GM18868 (cell line): Measurements from ENCODE around the gene NEK5.

Experiments used
- ATAC-seq: cut with Tn5 transposase; IDR thresholded peaks from one replicate; pipeline ENCODE4 v1.9.1; 2021; ENCODE audit warnings: mild to moderate bottlenecking, moderate library complexity; ENCODE audit not compliant: unreplicated experiment

Gene NEK5

GRCh38 chr13:52016296-52016695, 112.6 kb downstream of the NEK5 start:
- no peak for ATAC-seq

GRCh38 chr13:52012512-52012836, 116.4 kb downstream of the NEK5 start:
- no peak for ATAC-seq

- peak; percentile 99 for ATAC-seq
Measured at GRCh38 chr13:52011632-52012511, 117.0 kb downstream of the NEK5 start, which contains the start of gene ALG11. TSS of gene ALG11 (plus strand) at chr13:52012398. CDS start at chr13:52012419, 21 bp downstream.

GRCh38 chr13:52010890-52011631, 117.8 kb downstream of the NEK5 start, which contains the start of gene ATP7B:
TSS of gene ATP7B (minus strand) at chr13:52011450. CDS start at chr13:52011337, 113 bp downstream.
- no peak for ATAC-seq

- ATAC-seq: no peak
Measured at GRCh38 chr13:52009946-52010345, 118.9 kb downstream of the NEK5 start.

GRCh38 chr13:52006523-52007245, 122.2 kb downstream of the NEK5 start:
- ATAC-seq: no peak

GRCh38 chr13:52005841-52006522, 122.9 kb downstream of the NEK5 start:
- no peak for ATAC-seq

GRCh38 chr13:52004511-52005170, 124.2 kb downstream of the NEK5 start:
- ATAC-seq: no peak

- no peak for ATAC-seq
Measured at GRCh38 chr13:52003541-52003940, 125.3 kb downstream of the NEK5 start.

- ATAC-seq: no peak
Measured at GRCh38 chr13:52002361-52002760, 126.5 kb downstream of the NEK5 start.

GRCh38 chr13:52001120-52001731, 127.6 kb downstream of the NEK5 start:
- ATAC-seq: peak; percentile 88

- ATAC-seq: no peak
Measured at GRCh38 chr13:51999921-52000320, 129.0 kb downstream of the NEK5 start.

GRCh38 chr13:51999510-51999911, 129.4 kb downstream of the NEK5 start:
- ATAC-seq: no peak

- ATAC-seq: no peak
Measured at GRCh38 chr13:51998723-51999509, 130.0 kb downstream of the NEK5 start.

GRCh38 chr13:51997641-51998330, 131.1 kb downstream of the NEK5 start:
- ATAC-seq: no peak

- no peak for ATAC-seq
Measured at GRCh38 chr13:51997186-51997585, 131.7 kb downstream of the NEK5 start.

- ATAC-seq: no peak
Measured at GRCh38 chr13:51996641-51997040, 132.2 kb downstream of the NEK5 start.
